Measurements from ENCODE around the gene CCDC158.
"Not testable (repeated sequence)": the region's sequence is repeated elsewhere in the genome, so short reads cannot be mapped to it uniquely, and the experiment has no call there.

Gene CCDC158

GRCh38 chr4:76373919-76374552 is 46.9 kb downstream of the CCDC158 start:
- DNase-seq (ENCODE audit: low read depth in 2 of 2), result no peak

- no peak for DNase-seq (ENCODE audit: low read depth in 2 of 2)
Measured at GRCh38 chr4:76366737-76367136, 54.2 kb downstream of the CCDC158 start.

- no peak for DNase-seq (ENCODE audit: low read depth in 2 of 2)
Measured at GRCh38 chr4:76365636-76366035, 55.3 kb downstream of the CCDC158 start.

GRCh38 chr4:76364763-76365162 is 56.2 kb downstream of the CCDC158 start:
- DNase-seq (ENCODE audit: low read depth in 2 of 2), result no peak

GRCh38 chr4:76363556-76364290 is 57.2 kb downstream of the CCDC158 start:
- no peak for DNase-seq (ENCODE audit: low read depth in 2 of 2)

GRCh38 chr4:76361689-76362412 is 59.1 kb downstream of the CCDC158 start:
- DNase-seq (ENCODE audit: low read depth in 2 of 2), result no peak

GRCh38 chr4:76359881-76360466 is 61.0 kb downstream of the CCDC158 start:
- DNase-seq (ENCODE audit: low read depth in 2 of 2), result not testable (repeated sequence)

GRCh38 chr4:76357981-76358380 is 63.0 kb downstream of the CCDC158 start:
- DNase-seq (ENCODE audit: low read depth in 2 of 2), result no peak

- DNase-seq (ENCODE audit: low read depth in 2 of 2), result no peak
Measured at GRCh38 chr4:76354517-76355473, 66.1 kb downstream of the CCDC158 start.

GRCh38 chr4:76342803-76343202 is 78.1 kb downstream of the CCDC158 start:
- DNase-seq (ENCODE audit: low read depth in 2 of 2), result no peak

GRCh38 chr4:76342191-76342590 is 78.8 kb downstream of the CCDC158 start:
- DNase-seq (ENCODE audit: low read depth in 2 of 2), result no peak

- DNase-seq (ENCODE audit: low read depth in 2 of 2), result no peak
Measured at GRCh38 chr4:76341063-76341462, 79.9 kb downstream of the CCDC158 start.

- no peak for DNase-seq (ENCODE audit: low read depth in 2 of 2)
Measured at GRCh38 chr4:76339364-76339763, 81.6 kb downstream of the CCDC158 start.

GRCh38 chr4:76334885-76335284 is 86.1 kb downstream of the CCDC158 start:
- DNase-seq (ENCODE audit: low read depth in 2 of 2), result no peak

GRCh38 chr4:76326515-76326914 is 94.4 kb downstream of the CCDC158 start:
- DNase-seq (ENCODE audit: low read depth in 2 of 2), result no peak

GRCh38 chr4:76325072-76325471 is 95.9 kb downstream of the CCDC158 start:
- no peak for DNase-seq (ENCODE audit: low read depth in 2 of 2)

GRCh38 chr4:76322236-76322635 is 98.7 kb downstream of the CCDC158 start:
- DNase-seq (ENCODE audit: low read depth in 2 of 2), result no peak

GRCh38 chr4:76316131-76316530 is 104.8 kb downstream of the CCDC158 start:
- DNase-seq (ENCODE audit: low read depth in 2 of 2), result no peak

- DNase-seq (ENCODE audit: low read depth in 2 of 2), result no peak
Measured at GRCh38 chr4:76315267-76315918, 105.5 kb downstream of the CCDC158 start.

GRCh38 chr4:76313547-76313946 is 107.4 kb downstream of the CCDC158 start:
- no peak for DNase-seq (ENCODE audit: low read depth in 2 of 2)

GRCh38 chr4:76312457-76312856 is 108.5 kb downstream of the CCDC158 start:
- no peak for DNase-seq (ENCODE audit: low read depth in 2 of 2)
